ENCODE results near the gene FKBP2.
A peak's percentile ranks its signal among the peaks of the same experiment; 100 is the strongest.

FKBP2 gene

GRCh38 chr11:64267207-64267945 lies 26.5 kb downstream of the FKBP2 start:
- Histone ChIP-seq H3K4me2 (peak overlapping the region; percentile 96), H3K27ac (peak overlapping the region; percentile 100)

GRCh38 chr11:64268025-64268892 lies 27.4 kb downstream of the FKBP2 start:
- H3K4me3 ChIP-seq, result peak overlapping the region; percentile 83
- H3K4me2 ChIP-seq, result peak overlapping the region; percentile 96
- no peak for TF ChIP-seq Cebpa-rat (IDR thresholded peaks at IDR 0.05)
- H4K20me1 ChIP-seq, result no peaks in the 10 kb centered on the region
- H3K36me3 ChIP-seq, result peaks cover 28% of the 10 kb centered on the region
- no peaks in the 10 kb centered on the region for H3K9me3 ChIP-seq
- H3K4me1 ChIP-seq, result peaks cover 75% of the 10 kb centered on the region
- no peaks in the 10 kb centered on the region for H3K27me3 ChIP-seq
- peak overlapping the region; percentile 100 for H3K27ac ChIP-seq
- H3K9ac ChIP-seq, result peak overlapping the region; percentile 97

More at GRCh38 chr11:64267207-64267945, 26.5 kb downstream of the FKBP2 start:
- Histone ChIP-seq H3K4me1 (peaks cover 74% of the 10 kb centered on the region), H3K27me3 (no peaks in the 10 kb centered on the region), H3K36me3 (peaks cover 31% of the 10 kb centered on the region), H3K4me3 (peak overlapping the region; percentile 83), H3K9me3 (no peaks in the 10 kb centered on the region), H4K20me1 (no peaks in the 10 kb centered on the region), H3K9ac (peak overlapping the region; percentile 97)
- no peak for TF ChIP-seq Cebpa-rat (IDR thresholded peaks at IDR 0.05)

- Histone ChIP-seq H3K4me3 (peak overlapping the region; percentile 83), H3K36me3 (peaks cover 25% of the 10 kb centered on the region), H3K4me1 (peaks cover 68% of the 10 kb centered on the region), H4K20me1 (no peaks in the 10 kb centered on the region), H3K27me3 (no peaks in the 10 kb centered on the region), H3K9me3 (no peaks in the 10 kb centered on the region), H3K9ac (peak overlapping the region; percentile 97), H3K27ac (peak overlapping the region; percentile 100), H3K4me2 (peak overlapping the region; percentile 96)
- TF ChIP-seq Cebpa-rat (IDR thresholded peaks at IDR 0.05), result no peak
Observed at GRCh38 chr11:64268893-64269539, 28.1 kb downstream of the FKBP2 start.

- no peaks in the 10 kb centered on the region for H4K20me1 ChIP-seq
- H3K4me2 ChIP-seq, result peak overlapping the region; percentile 96
- peak overlapping the region; percentile 97 for H3K9ac ChIP-seq
- peaks cover 61% of the 10 kb centered on the region for H3K4me1 ChIP-seq
- H3K27ac ChIP-seq, result peak overlapping the region; percentile 100
- no peaks in the 10 kb centered on the region for H3K9me3 ChIP-seq
- peaks cover 24% of the 10 kb centered on the region; the same call in 1 of the 2 replicates for H3K36me3 ChIP-seq
- no peaks in the 10 kb centered on the region for H3K27me3 ChIP-seq
- TF ChIP-seq Cebpa-rat (IDR thresholded peaks at IDR 0.05), result peak; percentile 94
- peak overlapping the region; percentile 83 for H3K4me3 ChIP-seq
Observed at GRCh38 chr11:64269540-64270220, 28.8 kb downstream of the FKBP2 start.

GRCh38 chr11:64275031-64275800 lies 34.3 kb downstream of the FKBP2 start:
- no peak overlapping the region for H3K9ac ChIP-seq
- H3K27ac ChIP-seq, result no peak overlapping the region
- H3K4me1 ChIP-seq, result peaks cover 27% of the 10 kb centered on the region
- H3K9me3 ChIP-seq, result no peaks in the 10 kb centered on the region
- no peak overlapping the region for H3K4me3 ChIP-seq
- peaks cover 58% of the 10 kb centered on the region for H3K36me3 ChIP-seq
- no peak overlapping the region for H3K4me2 ChIP-seq
- no peaks in the 10 kb centered on the region for H4K20me1 ChIP-seq
- no peak for TF ChIP-seq Cebpa-rat (IDR thresholded peaks at IDR 0.05)
- H3K27me3 ChIP-seq, result no peaks in the 10 kb centered on the region

GRCh38 chr11:64275841-64276240 lies 34.9 kb downstream of the FKBP2 start:
- no peak for TF ChIP-seq Cebpa-rat (IDR thresholded peaks at IDR 0.05)
- no peaks in the 10 kb centered on the region for H3K9me3 ChIP-seq
- no peaks in the 10 kb centered on the region for H3K27me3 ChIP-seq
- no peak overlapping the region for H3K27ac ChIP-seq
- H3K9ac ChIP-seq, result no peak overlapping the region
- peaks cover 27% of the 10 kb centered on the region for H3K4me1 ChIP-seq
- peaks cover 60% of the 10 kb centered on the region for H3K36me3 ChIP-seq
- H3K4me3 ChIP-seq, result no peak overlapping the region
- no peaks in the 10 kb centered on the region for H4K20me1 ChIP-seq
- H3K4me2 ChIP-seq, result no peak overlapping the region

- H3K27me3 ChIP-seq, result no peaks in the 10 kb centered on the region
- H3K9me3 ChIP-seq, result no peaks in the 10 kb centered on the region
- no peak for TF ChIP-seq Cebpa-rat (IDR thresholded peaks at IDR 0.05)
- H3K4me2 ChIP-seq, result peak overlapping the region; percentile 27
- H3K36me3 ChIP-seq, result peaks cover 70% of the 10 kb centered on the region
- H3K4me1 ChIP-seq, result peaks cover 23% of the 10 kb centered on the region
- peak overlapping the region; percentile 50; the same call in 1 of the 2 replicates for H3K9ac ChIP-seq
- peak overlapping the region; percentile 14; the same call in 1 of the 2 replicates for H3K27ac ChIP-seq
- no peak overlapping the region for H3K4me3 ChIP-seq
- H4K20me1 ChIP-seq, result no peaks in the 10 kb centered on the region
Observed at GRCh38 chr11:64276653-64277431, 35.9 kb downstream of the FKBP2 start.

GRCh38 chr11:64278576-64279190 lies 37.8 kb downstream of the FKBP2 start:
- no peak overlapping the region for H3K9ac ChIP-seq
- peaks cover 70% of the 10 kb centered on the region for H3K36me3 ChIP-seq
- no peak overlapping the region for H3K4me2 ChIP-seq
- H3K27ac ChIP-seq, result no peak overlapping the region
- no peak for TF ChIP-seq Cebpa-rat (IDR thresholded peaks at IDR 0.05)
- no peaks in the 10 kb centered on the region for H3K27me3 ChIP-seq
- no peak overlapping the region for H3K4me3 ChIP-seq
- H3K9me3 ChIP-seq, result no peaks in the 10 kb centered on the region
- H4K20me1 ChIP-seq, result no peaks in the 10 kb centered on the region
- H3K4me1 ChIP-seq, result peaks cover 19% of the 10 kb centered on the region

All from BLaER1 (cell line).